GM20431 (cell line): ENCODE measurements around the gene TGFB2.

Experiments used
- in situ Hi-C: fragments of 300-500 bp; cut with MseI, MboI; formaldehyde crosslinking; loops from one replicate; pipeline ENCODE4 v1.15.0; 2020; ENCODE audit warnings: low sequenced_read_pairs; ENCODE audit not compliant: unreplicated experiment

Gene TGFB2

GRCh38 chr1:218330043-218330623 lies 15.0 kb upstream of the TGFB2 start:
- in situ Hi-C loops: loop anchor here (25.0 kb wide), 1 partner anchor 1082 kb away; no protein-coding TSS in a partner anchor

DNA sequence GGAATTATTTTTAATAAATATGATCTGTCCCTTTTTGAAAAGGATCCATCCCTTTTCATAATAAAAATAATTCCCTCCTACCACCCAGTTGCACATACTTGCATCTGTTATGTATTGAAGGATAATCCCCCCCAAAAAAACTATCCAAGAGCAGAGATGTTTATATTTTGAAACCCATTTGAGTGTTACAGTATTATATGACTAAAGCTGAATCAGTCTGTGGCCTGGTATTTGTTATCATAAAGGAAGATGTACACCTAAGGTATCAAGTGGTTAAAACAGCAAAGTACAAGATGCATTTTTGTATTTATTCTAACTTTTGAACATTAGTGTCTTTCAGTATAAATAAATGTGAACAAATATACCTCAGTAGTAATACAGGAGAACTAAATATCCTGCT lies 12.7 kb upstream of the TGFB2 start:
- in situ Hi-C loops: loop anchor here (25.0 kb wide), 1 partner anchor 1080 kb away; no protein-coding TSS in a partner anchor

- in situ Hi-C loops: loop anchor here (25.0 kb wide), 1 partner anchor 1076 kb away; no protein-coding TSS in a partner anchor
Measured at GRCh38 chr1:218336328-218336727, 8.8 kb upstream of the TGFB2 start.

GRCh38 chr1:218339267-218339831 lies 5.8 kb upstream of the TGFB2 start:
- in situ Hi-C loops: loop anchor here (25.0 kb wide), 1 partner anchor 1073 kb away; no protein-coding TSS in a partner anchor

- in situ Hi-C loops: loop anchor here (25.0 kb wide), 1 partner anchor 1071 kb away; no protein-coding TSS in a partner anchor
Measured at GRCh38 chr1:218341325-218341724, 3.8 kb upstream of the TGFB2 start.

GRCh38 chr1:218342091-218342490 lies 3.0 kb upstream of the TGFB2 start:
- in situ Hi-C loops: loop anchor here (25.0 kb wide), 1 partner anchor 1070 kb away; no protein-coding TSS in a partner anchor

GRCh38 chr1:218345673-218346390 lies 696 bp downstream of the TGFB2 start:
- in situ Hi-C loops: loop anchor here (25.0 kb wide), 1 partner anchor 1066 kb away; no protein-coding TSS in a partner anchor

- in situ Hi-C loops: loop anchor here (25.0 kb wide), 1 partner anchor 1066 kb away; no protein-coding TSS in a partner anchor
Measured at GRCh38 chr1:218346391-218347204, 1.5 kb downstream of the TGFB2 start.

DNA sequence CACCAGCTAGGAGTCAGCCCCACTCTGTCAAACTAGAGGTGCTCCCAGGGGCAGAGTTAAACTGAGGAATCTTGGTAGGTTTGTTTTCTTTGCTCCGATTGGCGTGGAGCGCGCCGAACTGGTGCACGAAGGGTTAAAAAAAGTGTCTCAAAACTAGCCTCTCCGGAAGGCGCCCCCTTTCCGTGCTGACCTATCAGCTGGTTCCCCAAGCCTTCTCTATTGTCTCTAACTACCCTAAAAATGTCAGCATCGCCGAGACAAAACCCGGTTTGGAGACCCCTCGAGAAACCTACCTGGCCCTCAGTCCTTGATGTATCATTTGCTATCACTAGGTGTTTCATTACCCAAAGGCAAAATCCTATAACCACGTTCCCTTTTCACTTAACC lies 2.2 kb downstream of the TGFB2 start:
- in situ Hi-C loops: loop anchor here (25.0 kb wide), 1 partner anchor 1065 kb away; no protein-coding TSS in a partner anchor

GRCh38 chr1:218347723-218348627 lies 2.8 kb downstream of the TGFB2 start:
- in situ Hi-C loops: loop anchor here (25.0 kb wide), 1 partner anchor 1064 kb away; no protein-coding TSS in a partner anchor

GRCh38 chr1:218348628-218349071 lies 3.5 kb downstream of the TGFB2 start:
- in situ Hi-C loops: loop anchor here (25.0 kb wide), 1 partner anchor 1064 kb away; no protein-coding TSS in a partner anchor

- in situ Hi-C loops: loop anchor here (25.0 kb wide), 2 partner anchors 163 to 1063 kb away; no protein-coding TSS in a partner anchor
Measured at GRCh38 chr1:218349348-218350034, 4.4 kb downstream of the TGFB2 start.

- in situ Hi-C loops: loop anchor here (25.0 kb wide), 1 partner anchor 162 kb away; no protein-coding TSS in a partner anchor
Measured at GRCh38 chr1:218350035-218350525, 4.9 kb downstream of the TGFB2 start.

GRCh38 chr1:218350801-218351266 lies 5.7 kb downstream of the TGFB2 start:
- in situ Hi-C loops: loop anchor here (25.0 kb wide), 1 partner anchor 161 kb away; no protein-coding TSS in a partner anchor

DNA sequence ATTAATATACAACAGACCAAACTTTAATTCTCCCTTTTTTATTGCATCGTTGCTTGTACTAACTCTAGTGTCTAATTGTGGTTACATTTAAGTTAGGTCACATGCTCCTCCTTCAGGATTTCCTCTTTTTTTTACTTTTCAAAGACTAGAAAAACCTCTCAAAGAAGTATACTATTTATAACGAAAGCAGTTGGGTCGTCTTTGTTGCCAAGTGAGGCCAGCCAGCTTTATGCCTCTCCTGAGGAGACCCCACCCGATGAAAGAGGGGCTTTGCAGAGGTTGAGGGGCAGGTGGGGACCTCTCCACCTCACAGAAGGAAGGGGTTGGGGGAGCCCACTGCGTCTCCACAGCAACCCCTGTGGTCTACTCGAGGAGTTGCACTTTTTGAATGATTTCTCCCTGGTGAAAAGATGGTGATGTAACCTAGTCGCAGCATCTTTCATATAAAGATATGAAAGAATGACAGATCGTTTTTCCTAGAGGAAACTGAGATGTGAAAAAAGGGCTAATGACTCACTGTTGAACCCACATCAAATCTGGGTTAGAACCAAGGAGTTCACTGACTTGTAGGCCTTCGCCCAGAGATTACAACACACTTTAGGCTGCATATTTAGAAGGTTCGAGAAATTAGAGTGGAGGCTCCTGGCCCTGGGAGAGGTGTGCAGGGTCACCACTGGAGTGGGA lies 6.4 kb downstream of the TGFB2 start:
- in situ Hi-C loops: loop anchor here (25.0 kb wide), 1 partner anchor 161 kb away; no protein-coding TSS in a partner anchor

GRCh38 chr1:218352075-218352438 lies 6.9 kb downstream of the TGFB2 start:
- in situ Hi-C loops: loop anchor here (25.0 kb wide), 1 partner anchor 160 kb away; no protein-coding TSS in a partner anchor

DNA sequence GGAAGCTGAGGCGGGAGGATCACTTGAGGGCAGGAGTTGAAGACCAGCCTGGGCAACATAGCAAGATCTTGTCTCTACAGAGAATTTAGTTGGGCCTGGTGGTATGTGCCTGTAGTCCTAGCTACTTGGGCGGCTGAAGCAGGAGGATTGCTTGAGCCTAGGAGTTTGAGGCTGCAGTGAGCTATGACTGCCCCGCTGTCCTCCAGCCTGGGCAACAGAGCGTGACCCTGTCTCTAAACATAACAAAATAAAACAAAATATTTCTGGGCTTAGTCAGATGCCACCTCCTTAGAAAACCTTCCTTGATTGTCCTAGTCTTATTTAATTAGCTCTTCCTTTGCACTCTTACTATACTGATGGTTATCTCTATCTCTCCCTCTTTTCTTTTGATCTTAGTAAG lies 8.5 kb downstream of the TGFB2 start:
- in situ Hi-C loops: loop anchor here (25.0 kb wide), 1 partner anchor 159 kb away; no protein-coding TSS in a partner anchor
